Body of pancreas (tissue), 4 donors: Measurements from ENCODE around the gene SART1.
"Not testable (repeated sequence)": the region's sequence is repeated elsewhere in the genome, so short reads cannot be mapped to it uniquely, and the experiment has no call there.

Source experiments
- CTCF ChIP-seq, 7 experiments: fragments of 450-650 bp in 4 of 7; fragments of 200-600 bp in 3 of 7; sonication (generic) in 3 of 7; IDR thresholded peaks; one replicate each; pipeline ENCODE4 v1.5.1; 2016 to 2019; ENCODE audit warnings: antibody characterized with exemption in 7 of 7
- POLR2A ChIP-seq, 3 donors: fragments of 450-650 bp; IDR thresholded peaks; one replicate each; pipeline ENCODE4 v1.6.1; 2016; ENCODE audit warnings: antibody characterized with exemption in 3 of 3, mild to moderate bottlenecking in 2 of 3

- TF ChIP-seq POLR2A, CTCF (IDR thresholded peaks at IDR 0.05): not testable (repeated sequence)
Measured at GRCh38 chr11:65951641-65952040, 9.9 kb upstream of the SART1 start.
